HG03064 (cell line): Measurements from ENCODE around the gene SOX30.

Source experiments
- ATAC-seq: cut with Tn5 transposase; IDR thresholded peaks from one replicate; pipeline ENCODE4 v1.9.1; 2021; ENCODE audit warnings: low read depth; ENCODE audit not compliant: unreplicated experiment

Gene SOX30

GRCh38 chr5:157578079-157578780 lies 74.0 kb downstream of the SOX30 start:
- no peak for ATAC-seq

DNA sequence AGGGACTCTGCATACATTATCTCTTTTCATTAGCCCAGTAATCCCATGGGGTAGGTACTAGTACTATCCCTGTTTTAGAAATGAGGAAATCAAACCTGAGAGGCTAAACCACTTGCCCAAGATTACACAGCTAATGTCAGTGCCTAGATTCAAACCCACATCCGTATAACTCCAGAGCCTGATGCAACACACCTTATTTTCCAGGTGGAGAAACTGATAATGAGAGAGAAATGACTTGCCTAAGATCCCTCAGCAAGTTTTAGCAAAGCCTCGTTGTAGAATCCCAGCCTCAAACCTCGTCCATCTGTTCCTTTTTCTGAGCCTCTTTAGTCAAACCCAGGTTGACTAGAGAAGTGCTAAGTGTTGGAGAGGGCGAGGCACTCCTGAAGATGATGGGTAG lies 75.6 kb downstream of the SOX30 start:
- no peak for ATAC-seq
